GM12891 (cell line): ENCODE measurements around the gene RMND5B.

Experiments used
- POLR2A ChIP-seq: IDR thresholded peaks from 2 replicates; pipeline ENCODE4 v1.6.1; 2011; ENCODE audit warnings: low read depth, low read length, control low read depth
- POLR2AphosphoS5 ChIP-seq: IDR thresholded peaks from 2 replicates; pipeline ENCODE4 v1.6.1; 2011; ENCODE audit warnings: low read depth, low read length, control low read depth
- POU2F2 ChIP-seq: IDR thresholded peaks from 2 replicates; pipeline ENCODE4 v1.6.1; 2011; ENCODE audit warnings: low read depth, mild to moderate bottlenecking, control low read depth, low read length, moderate library complexity
- TAF1 ChIP-seq: IDR thresholded peaks from 2 replicates; pipeline ENCODE4 v1.6.1; 2011; ENCODE audit warnings: low read depth, low read length, control low read depth

GRCh38 chr5:178103612-178104011, 27.2 kb upstream of the RMND5B start:
- TF ChIP-seq POLR2AphosphoS5, result no peak
- no peak for TF ChIP-seq POLR2A
- no peak for TF ChIP-seq POU2F2
- TF ChIP-seq TAF1, result no peak
